Neural crest cell (in vitro differentiated cells): Measurements from ENCODE around the gene DHRS4. TPM values are rescaled to one million over a fixed set of nuclear protein-coding genes. Genes with fewer than 3 reads are reported as not detected.
A peak's percentile ranks its signal among the peaks of the same experiment; 100 is the strongest.

Experiments used
- DNase-seq: peaks from one replicate; pipeline ENCODE4 v3.0.0; 2021; ENCODE audit warnings: low read depth, mixed read lengths, low spot score
- H3K27ac Mint-ChIP-seq: one replicate; pipeline ENCODE4 v1.8.0; 2021; ENCODE audit warnings: mild to moderate bottlenecking, mixed read lengths; ENCODE audit not compliant: unreplicated experiment
- H3K27me3 Mint-ChIP-seq: 2 replicates; pipeline ENCODE4 v1.8.0; 2021; ENCODE audit warnings: low read depth, mild to moderate bottlenecking, mixed read lengths
- H3K36me3 Mint-ChIP-seq: 2 replicates; pipeline ENCODE4 v1.8.0; 2021; ENCODE audit warnings: low read depth, mild to moderate bottlenecking, mixed read lengths
- H3K4me1 Mint-ChIP-seq: 2 replicates; pipeline ENCODE4 v1.8.0; 2021; ENCODE audit warnings: mixed read lengths
- H3K4me3 Mint-ChIP-seq: one replicate; pipeline ENCODE4 v1.8.0; 2021; ENCODE audit warnings: mild to moderate bottlenecking, mixed read lengths
- H3K9me3 Mint-ChIP-seq: 2 replicates; pipeline ENCODE4 v1.8.0; 2021; ENCODE audit warnings: mixed read lengths
- total RNA-seq: library from RNA; stranded (reverse); gene quantifications from 2 replicates; pipeline ENCODE4 v1.2.1, GENCODE V29; 2021
- TF ChIP-seq, protein P1 (sequence below): fragments of 200-600 bp; sonication (generic); conservative IDR thresholded peaks from 2 replicates; pipeline ENCODE4 v1.5.0; 2021; ENCODE audit warnings: antibody characterized with exemption, mild to moderate bottlenecking

The DHRS4 gene
- total RNA-seq, 1 donor from 2014 or later: 17.4 TPM

DNA sequence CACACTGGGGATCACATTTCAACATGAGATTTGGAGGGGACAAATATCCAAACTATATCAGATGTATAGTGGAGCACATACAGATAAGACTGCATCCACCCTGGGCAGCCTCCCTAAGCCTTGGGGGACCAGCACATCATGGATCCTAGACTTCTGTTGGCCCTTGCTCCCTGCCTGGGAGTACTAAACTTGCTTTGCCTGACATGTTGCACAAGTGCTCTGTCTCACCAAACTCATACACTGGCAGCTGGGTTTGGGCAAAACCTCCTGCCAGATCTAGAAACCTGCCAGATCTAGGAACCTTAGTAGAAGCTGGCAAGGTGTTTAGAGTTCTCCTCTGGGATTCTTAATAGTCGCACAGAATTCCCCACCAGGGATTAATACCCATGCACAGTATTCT, 18.4 kb upstream of the DHRS4 start:
- Mint-ChIP-seq H3K9me3 (no peaks in the 10 kb centered on the region), H3K27ac (no peak overlapping the region), H3K4me1 (peaks cover 4% of the 10 kb centered on the region), H3K36me3 (peaks cover 4% of the 10 kb centered on the region), H3K4me3 (no peak overlapping the region), H3K27me3 (peaks cover 24% of the 10 kb centered on the region)
- TF ChIP-seq, protein P1, sequence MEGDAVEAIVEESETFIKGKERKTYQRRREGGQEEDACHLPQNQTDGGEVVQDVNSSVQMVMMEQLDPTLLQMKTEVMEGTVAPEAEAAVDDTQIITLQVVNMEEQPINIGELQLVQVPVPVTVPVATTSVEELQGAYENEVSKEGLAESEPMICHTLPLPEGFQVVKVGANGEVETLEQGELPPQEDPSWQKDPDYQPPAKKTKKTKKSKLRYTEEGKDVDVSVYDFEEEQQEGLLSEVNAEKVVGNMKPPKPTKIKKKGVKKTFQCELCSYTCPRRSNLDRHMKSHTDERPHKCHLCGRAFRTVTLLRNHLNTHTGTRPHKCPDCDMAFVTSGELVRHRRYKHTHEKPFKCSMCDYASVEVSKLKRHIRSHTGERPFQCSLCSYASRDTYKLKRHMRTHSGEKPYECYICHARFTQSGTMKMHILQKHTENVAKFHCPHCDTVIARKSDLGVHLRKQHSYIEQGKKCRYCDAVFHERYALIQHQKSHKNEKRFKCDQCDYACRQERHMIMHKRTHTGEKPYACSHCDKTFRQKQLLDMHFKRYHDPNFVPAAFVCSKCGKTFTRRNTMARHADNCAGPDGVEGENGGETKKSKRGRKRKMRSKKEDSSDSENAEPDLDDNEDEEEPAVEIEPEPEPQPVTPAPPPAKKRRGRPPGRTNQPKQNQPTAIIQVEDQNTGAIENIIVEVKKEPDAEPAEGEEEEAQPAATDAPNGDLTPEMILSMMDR: no peak
- DNase-seq: no peak

DNA sequence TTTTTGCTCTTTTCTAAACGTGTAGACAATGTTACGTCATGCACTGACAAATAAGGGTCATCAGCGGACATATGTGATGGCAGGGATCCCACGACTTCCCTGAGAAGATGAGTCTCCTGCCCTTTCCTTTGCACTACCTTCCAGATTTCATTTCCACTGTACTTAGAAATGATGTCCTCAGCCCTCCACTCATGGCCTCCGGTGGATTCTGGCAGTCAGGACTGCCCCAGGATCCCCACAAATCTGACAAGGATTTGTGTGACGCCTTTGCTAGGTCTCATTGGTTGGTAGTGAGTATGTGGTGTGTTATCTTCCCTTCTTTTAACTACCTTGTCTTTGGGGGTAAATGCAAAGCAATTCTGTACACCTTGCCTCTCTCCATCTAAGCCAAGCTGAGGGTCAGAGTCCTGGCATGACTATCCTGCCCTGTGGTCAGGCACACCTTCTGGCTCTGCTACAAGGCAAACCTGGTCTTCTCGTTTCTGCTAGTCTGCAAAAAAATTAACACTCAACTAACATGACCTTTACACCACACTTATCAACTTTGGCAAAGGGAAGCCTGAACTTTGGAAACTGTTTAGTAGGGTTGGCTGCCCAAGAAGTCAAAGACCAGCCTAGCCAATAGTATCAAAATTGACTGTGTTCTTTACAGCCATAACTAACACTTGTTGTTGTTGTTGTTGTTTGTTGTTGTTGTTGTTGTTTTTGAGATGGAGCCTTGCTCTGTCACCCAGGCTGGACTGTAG, 17.3 kb upstream of the DHRS4 start:
- DNase-seq: no peak
- H3K9me3 Mint-ChIP-seq: no peaks in the 10 kb centered on the region
- peaks cover 4% of the 10 kb centered on the region for H3K4me1 Mint-ChIP-seq
- no peak overlapping the region for H3K4me3 Mint-ChIP-seq
- no peak overlapping the region for H3K27ac Mint-ChIP-seq
- TF ChIP-seq, protein P1: no peak
- peaks cover 24% of the 10 kb centered on the region for H3K27me3 Mint-ChIP-seq
- peaks cover 4% of the 10 kb centered on the region for H3K36me3 Mint-ChIP-seq

DNA sequence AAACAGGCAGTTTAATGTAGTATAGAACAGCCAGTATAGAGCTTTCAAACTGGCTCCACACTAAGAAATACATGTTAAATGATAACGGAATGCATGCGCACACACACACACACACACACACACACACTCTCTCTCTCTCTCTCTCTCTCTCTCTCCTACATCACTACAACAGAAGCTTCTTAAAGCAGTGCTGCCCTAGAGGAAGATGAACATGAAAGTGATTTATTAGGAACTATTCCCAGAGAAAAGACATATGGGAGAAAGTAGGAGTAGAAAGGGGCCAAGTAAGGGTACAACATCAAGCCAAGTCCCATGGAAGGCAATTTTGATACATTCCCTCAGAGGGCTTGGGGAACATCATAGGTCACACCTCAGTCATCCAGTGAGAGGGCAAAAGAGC, 16.4 kb upstream of the DHRS4 start:
- peaks cover 24% of the 10 kb centered on the region for H3K27me3 Mint-ChIP-seq
- no peak overlapping the region for H3K27ac Mint-ChIP-seq
- peaks cover 4% of the 10 kb centered on the region for H3K36me3 Mint-ChIP-seq
- H3K9me3 Mint-ChIP-seq: no peaks in the 10 kb centered on the region
- TF ChIP-seq, protein P1: no peak
- H3K4me3 Mint-ChIP-seq: no peak overlapping the region
- peaks cover 4% of the 10 kb centered on the region for H3K4me1 Mint-ChIP-seq
- DNase-seq: no peak

DNA sequence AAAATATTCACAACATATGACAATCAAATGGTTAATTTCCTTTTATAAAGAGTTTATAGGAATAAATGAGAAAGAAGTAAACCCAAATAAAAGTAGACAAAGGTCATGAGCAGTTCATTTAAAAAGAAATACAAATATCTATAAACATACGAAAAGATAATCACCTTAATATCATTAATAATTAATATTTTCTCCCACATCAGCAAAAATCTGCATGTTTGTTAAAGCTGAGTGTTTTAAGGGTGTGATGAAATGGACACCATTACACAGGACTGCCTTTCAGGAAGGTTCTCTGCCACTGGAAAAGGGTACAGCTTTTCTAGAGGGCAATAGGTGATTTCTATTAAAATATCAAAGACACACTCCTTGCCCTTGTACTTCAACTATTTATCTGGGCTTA, 14.7 kb upstream of the DHRS4 start:
- no peak for DNase-seq
- peaks cover 4% of the 10 kb centered on the region for H3K4me1 Mint-ChIP-seq
- H3K4me3 Mint-ChIP-seq: no peak overlapping the region
- H3K36me3 Mint-ChIP-seq: peaks cover 6% of the 10 kb centered on the region
- TF ChIP-seq, protein P1: no peak
- H3K9me3 Mint-ChIP-seq: no peaks in the 10 kb centered on the region
- H3K27me3 Mint-ChIP-seq: peaks cover 15% of the 10 kb centered on the region
- H3K27ac Mint-ChIP-seq: no peak overlapping the region

DNA sequence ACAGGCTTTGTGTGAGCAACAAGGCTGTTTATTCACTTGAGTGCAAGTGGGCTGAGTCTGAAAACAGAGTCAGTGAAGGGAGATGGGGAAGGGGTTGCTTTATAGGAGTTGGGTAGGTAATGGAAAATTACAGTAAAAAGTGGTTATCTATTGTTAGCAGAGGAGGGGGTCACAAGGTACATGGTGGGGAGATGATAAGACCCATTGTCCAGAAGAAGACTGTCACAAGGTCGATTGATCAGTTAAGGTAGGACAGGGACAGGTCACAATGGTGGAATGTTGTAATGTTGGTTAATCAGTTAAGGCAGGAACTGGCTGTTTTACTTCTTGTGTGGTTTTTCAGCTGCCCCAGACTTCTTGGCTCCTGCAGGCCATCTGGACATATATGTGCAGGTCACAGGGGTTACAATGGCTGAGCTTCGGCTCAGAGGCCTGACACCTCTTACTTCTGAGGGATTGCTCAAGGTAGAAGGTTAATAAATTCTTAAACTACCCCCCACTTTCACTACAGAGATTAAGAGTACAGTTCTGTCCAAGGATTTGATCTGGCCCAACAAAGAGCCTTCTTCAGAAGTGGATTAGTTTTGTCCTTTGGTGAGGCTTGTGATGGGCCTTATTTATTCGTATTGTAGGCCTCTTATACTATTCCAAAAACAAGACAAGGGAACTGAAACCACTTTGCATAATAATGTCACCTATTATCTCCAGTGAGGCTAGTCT, 13.8 kb upstream of the DHRS4 start:
- peaks cover 6% of the 10 kb centered on the region for H3K36me3 Mint-ChIP-seq
- peaks cover 3% of the 10 kb centered on the region for H3K9me3 Mint-ChIP-seq
- TF ChIP-seq, protein P1: no peak
- peak overlapping the region; percentile 59 for H3K27ac Mint-ChIP-seq
- peaks cover 13% of the 10 kb centered on the region for H3K27me3 Mint-ChIP-seq
- DNase-seq: no peak
- H3K4me1 Mint-ChIP-seq: peaks cover 4% of the 10 kb centered on the region
- H3K4me3 Mint-ChIP-seq: no peak overlapping the region
